ENCODE results near the gene TBRG4.

Gene TBRG4

GRCh38 chr7:45073786-45074527, 37.5 kb downstream of the TBRG4 start:
- TF ChIP-seq CTCF (conservative IDR thresholded peaks at IDR 0.05; ENCODE audit: low read depth, low read length): no peak
- H3K4me3 ChIP-seq (ENCODE audit: low read length): no peak overlapping the region
- DNase-seq (ENCODE audit: low read depth): no peak

- no peak overlapping the region for H3K4me3 ChIP-seq (ENCODE audit: low read length)
- no peak for TF ChIP-seq CTCF (conservative IDR thresholded peaks at IDR 0.05; ENCODE audit: low read depth, low read length)
- no peak for DNase-seq (ENCODE audit: low read depth)
Measured at GRCh38 chr7:45073031-45073785, 38.3 kb downstream of the TBRG4 start.

- DNase-seq (ENCODE audit: low read depth): no peak
- H3K4me3 ChIP-seq (ENCODE audit: low read length): no peak overlapping the region
- no peak for TF ChIP-seq CTCF (conservative IDR thresholded peaks at IDR 0.05; ENCODE audit: low read depth, low read length)
Measured at GRCh38 chr7:45072131-45073030, 39.1 kb downstream of the TBRG4 start.

GRCh38 chr7:45071528-45071927, 40.0 kb downstream of the TBRG4 start:
- no peak for TF ChIP-seq CTCF (conservative IDR thresholded peaks at IDR 0.05; ENCODE audit: low read depth, low read length)
- DNase-seq (ENCODE audit: low read depth): no peak
- no peak overlapping the region for H3K4me3 ChIP-seq (ENCODE audit: low read length)

GRCh38 chr7:45070254-45070642, 41.2 kb downstream of the TBRG4 start:
- no peak for TF ChIP-seq CTCF (conservative IDR thresholded peaks at IDR 0.05; ENCODE audit: low read depth, low read length)
- DNase-seq (ENCODE audit: low read depth): no peak
- no peak overlapping the region for H3K4me3 ChIP-seq (ENCODE audit: low read length)

- DNase-seq (ENCODE audit: low read depth): no peak
- TF ChIP-seq CTCF (conservative IDR thresholded peaks at IDR 0.05; ENCODE audit: low read depth, low read length): no peak
- no peak overlapping the region for H3K4me3 ChIP-seq (ENCODE audit: low read length)
Measured at GRCh38 chr7:45069444-45070253, 41.8 kb downstream of the TBRG4 start.
